GM12878 (cell line): ENCODE measurements around the gene GRIK4. TPM values are rescaled to one million over a fixed set of nuclear protein-coding genes. Genes with fewer than 3 reads are reported as not detected.

ENCODE experiments used
- ATAC-seq: fragments of 200-7000 bp; cut with Tn5 transposase; 3 replicates; pipeline ENCODE4 v1.9.1; 2020; ENCODE audit warnings: mild to moderate bottlenecking, moderate library complexity
- BruUV-seq: library from RNA; stranded (reverse); fragments of 400-500 nt; replicated peaks from 2 replicates; lab custom pipeline; 2021; lab: Mats Ljungman, UMichigan
- CTCF ChIA-PET: fragments of 300-600 bp; sonication (Branson Sonifier 250); formaldehyde crosslinking; extraction: SDS; loops from one replicate; lab custom pipeline; 2021; ENCODE audit warnings: inconsistent platforms; lab: Yijun Ruan, JAX
- POLR2A ChIA-PET: fragments of 350-600 bp; formaldehyde crosslinking; extraction: SDS; loops from one replicate; lab custom pipeline; 2021; ENCODE audit warnings: inconsistent platforms; lab: Charles Lee
- RAD21 ChIA-PET: fragments of 300-600 bp; sonication (Branson Sonifier 250); formaldehyde crosslinking; loops from one replicate; lab custom pipeline; 2023; ENCODE audit warnings: antibody characterized with exemption; ENCODE audit not compliant: unreplicated experiment; lab: Charles Lee
- SMC1A ChIA-PET: fragments of 300-600 bp; sonication (Branson Sonifier 250); formaldehyde crosslinking; loops from one replicate; lab custom pipeline; 2023; ENCODE audit not compliant: unreplicated experiment, uncharacterized antibody; lab: Charles Lee
- DNase-seq: peaks from one replicate; pipeline ENCODE4 v3.0.0-alpha.2; 2011; ENCODE audit warnings: low read depth, low spot score
- FAIRE-seq: peaks from 3 replicates; lab custom pipeline; 2011; peaks lifted over from hg19 to GRCh38; lab: Jason Lieb, UNC
- H2AFZ ChIP-seq: 2 replicates; pipeline ENCODE4 v1.6.0; 2011; ENCODE audit warnings: low read depth, low read length, control low read depth; ENCODE audit not compliant: control insufficient read depth
- H3K27ac ChIP-seq: 2 replicates; pipeline ENCODE4 v1.5.1; 2011; ENCODE audit warnings: control low read depth; ENCODE audit not compliant: control insufficient read depth, insufficient read depth
- H3K27me3 ChIP-seq, 2 experiments: replicated peaks in 1 of 2; 2 replicates each; pipeline versions ENCODE4 v1.6.0 to v1.6.1; 2011; ENCODE audit warnings: low read length in 1 of 2; ENCODE audit not compliant: control insufficient read depth in 2 of 2, insufficient read depth in 2 of 2
- H3K36me3 ChIP-seq, 2 experiments: 2 replicates each; pipeline ENCODE4 v1.5.1; 2011; ENCODE audit warnings: low read length in 1 of 2; ENCODE audit not compliant: control insufficient read depth in 2 of 2, insufficient read depth in 2 of 2
- H3K4me1 ChIP-seq: 2 replicates; pipeline ENCODE4 v1.6.1; 2011; ENCODE audit warnings: mild to moderate bottlenecking, low read length, moderate library complexity, mixed read lengths; ENCODE audit not compliant: control insufficient read depth, insufficient read depth
- H3K4me2 ChIP-seq: 2 replicates; pipeline ENCODE4 v1.6.0; 2011; ENCODE audit warnings: control low read depth; ENCODE audit not compliant: control insufficient read depth, insufficient read depth
- H3K4me3 ChIP-seq: fragments of 200-600 bp; sonication (generic); 2 replicates; pipeline ENCODE4 v1.5.1; 2016
- H3K79me2 ChIP-seq: 2 replicates; pipeline ENCODE4 v1.6.0; 2011; ENCODE audit warnings: low read length; ENCODE audit not compliant: control insufficient read depth, insufficient read depth
- H3K9ac ChIP-seq: 2 replicates; pipeline ENCODE4 v1.8.0; 2011; ENCODE audit warnings: low read length, control low read depth, mixed read lengths; ENCODE audit not compliant: control insufficient read depth, insufficient read depth
- H3K9me3 ChIP-seq: replicated peaks from 3 replicates; pipeline ENCODE4 v1.5.1; 2011; ENCODE audit warnings: mild to moderate bottlenecking, low read length; ENCODE audit not compliant: control insufficient read depth, insufficient read depth
- H4K20me1 ChIP-seq: 2 replicates; pipeline ENCODE4 v1.6.0; 2011; ENCODE audit not compliant: control insufficient read depth, insufficient read depth
- CBX3 ChIP-seq: fragments of 200-600 bp; sonication (generic); IDR thresholded peaks from 2 replicates; pipeline ENCODE4 v1.6.1; 2016; ENCODE audit warnings: low read depth, borderline replicate concordance
- CHD2 ChIP-seq: IDR thresholded peaks from 2 replicates; pipeline ENCODE4 v1.6.1; 2011; ENCODE audit warnings: low read depth, low read length, improper control_type of control experiment, borderline replicate concordance
- E2F8 ChIP-seq: fragments of 450-650 bp; IDR thresholded peaks from 2 replicates; pipeline ENCODE4 v1.6.1; 2018; ENCODE audit warnings: mild to moderate bottlenecking, low read depth, moderate library complexity; ENCODE audit not compliant: partially characterized antibody
- HDAC2 ChIP-seq: fragments of 200-600 bp; sonication (generic); IDR thresholded peaks from 2 replicates; pipeline ENCODE4 v1.6.1; 2017
- NBN ChIP-seq: fragments of 450-650 bp; IDR thresholded peaks from 2 replicates; pipeline ENCODE4 v1.6.1; 2016
- NFYA ChIP-seq: IDR thresholded peaks from 2 replicates; pipeline ENCODE4 v1.6.1; 2011; ENCODE audit warnings: low read depth, mild to moderate bottlenecking, low read length, improper control_type of control experiment, borderline replicate concordance
- POLR2A ChIP-seq: IDR thresholded peaks from 2 replicates; pipeline ENCODE4 v1.6.1; 2011; ENCODE audit warnings: low read depth, mild to moderate bottlenecking, low read length
- RUNX3 ChIP-seq: IDR thresholded peaks from 2 replicates; pipeline ENCODE4 v1.6.1; 2012; ENCODE audit warnings: low read length, inconsistent platforms
- SKIL ChIP-seq: fragments of 450-650 bp; IDR thresholded peaks from 2 replicates; pipeline ENCODE4 v1.6.1; 2017; ENCODE audit warnings: mild to moderate bottlenecking, low read depth, inconsistent platforms; ENCODE audit not compliant: poor library complexity, severe bottlenecking
- STAT3 ChIP-seq: IDR thresholded peaks from 2 replicates; pipeline ENCODE4 v1.6.1; 2011; ENCODE audit warnings: low read depth, low read length, improper control_type of control experiment
- YY1 ChIP-seq: IDR thresholded peaks from 2 replicates; pipeline ENCODE4 v1.6.1; 2011; ENCODE audit warnings: low read depth, mild to moderate bottlenecking, low read length
- ZNF384 ChIP-seq: IDR thresholded peaks from 2 replicates; pipeline ENCODE4 v1.6.1; 2012; ENCODE audit warnings: low read depth, mild to moderate bottlenecking, low read length, improper control_type of control experiment, borderline replicate concordance
- ZSCAN29 ChIP-seq: fragments of 450-650 bp; IDR thresholded peaks from 2 replicates; pipeline ENCODE4 v1.6.1; 2017; ENCODE audit warnings: mild to moderate bottlenecking, moderate library complexity
- WGBS: methylation state at CpG from one replicate; pipeline ENCODE4 v1.1.6; 2016; ENCODE audit warnings: low lambda C conversion rate; ENCODE audit not compliant: insufficient replicate concordance, insufficient coverage; ENCODE audit errors: missing lambda C conversion rate; 5-methylcytosine and 5-hydroxymethylcytosine counted together
- in situ Hi-C: fragments of 300-500 bp; cut with MboI; formaldehyde crosslinking; loops from 9 replicates; pipeline ENCODE4 v1.14.3; 2018; ENCODE audit warnings: mixed read lengths
- intact Hi-C: fragments of 100-400 bp; cut with micrococcal nuclease; formaldehyde crosslinking; loops from one replicate; pipeline ENCODE4 v1.14.2; 2022; ENCODE audit not compliant: unreplicated experiment
- polyA plus RNA-seq, 11 experiments: library from polyadenylated mRNA; depleted of rRNA in 4 of 11; unstranded in 6 of 11; stranded (reverse) in 5 of 11; fragments of >200 nt; fragmentation: Nextera tagmentation in 4 of 11; fragmentation: Illumina TruSeq in 1 of 11; extraction: Ambion mirVana in 4 of 11; extraction: Trizol in 1 of 11; gene quantifications; 1 replicate in 1 of 11; 2 replicates in 10 of 11; pipeline versions ENCODE4 v1.2.1 to v1.2.3, GENCODE V29; 2011 to 2016; ENCODE audit warnings: inconsistent platforms in 2 of 11, missing spikeins in 2 of 11, low read depth in 1 of 11
- total RNA-seq, 4 experiments: library from RNA; depleted of rRNA in 3 of 4; stranded (reverse); fragments of >200 nt in 3 of 4; fragmentation: Illumina TruSeq in 1 of 4; extraction: Trizol in 1 of 4; gene quantifications; 2 replicates each; pipeline versions ENCODE4 v1.2.1 to v1.2.3, GENCODE V29; 2013 to 2021
- TF ChIP-seq, protein P1 (sequence below): IDR thresholded peaks from 2 replicates; pipeline ENCODE4 v1.6.1; 2012; ENCODE audit warnings: low read length, inconsistent platforms

GRIK4 gene
- total and polyA plus RNA-seq, 10 of the 15 experiments (the other 5 are each of a cell fraction or from before 2014, with no cell fraction given), result 0.33 to 3.6 (median 0.72) TPM

DNA sequence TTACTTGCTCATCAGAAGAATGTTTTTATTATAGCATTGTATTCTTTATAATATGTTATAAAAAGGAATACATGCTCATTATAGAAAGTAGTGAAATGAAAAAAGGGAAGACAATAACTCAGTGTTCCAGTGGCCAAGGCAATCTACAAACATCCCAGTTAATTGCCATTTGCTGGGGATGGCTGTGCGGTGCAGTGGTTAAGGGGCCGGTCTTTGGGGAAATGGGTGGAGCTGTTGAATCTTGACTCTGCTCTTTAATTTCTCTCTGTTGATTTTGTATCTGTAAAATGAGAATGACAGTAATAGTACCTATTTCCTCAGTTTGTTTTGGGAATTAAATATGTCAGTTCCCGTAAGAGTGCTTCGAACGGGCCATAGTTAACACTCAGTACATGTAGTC is 299.7 kb downstream of the GRIK4 start:
- in situ Hi-C loops, result no loop called here
- no peaks in the 10 kb centered on the region for H3K9me3 ChIP-seq
- H3K4me1 ChIP-seq, result no peaks in the 10 kb centered on the region
- ChIA-PET POLR2A (no interaction called here), CTCF (interaction anchor here (1.1 kb wide), 1 partner anchor 10 kb away, joined by 5 read pairs; no protein-coding TSS in a partner anchor), SMC1A (no interaction called here), RAD21 (no interaction called here)
- no peak for DNase-seq
- H3K79me2 ChIP-seq, result no peaks in the 10 kb centered on the region
- BruUV-seq, result no TSS peak
- 78% methylated on average over 5 of the region's 5 CpGs for WGBS
- TF ChIP-seq SKIL (no peak), YY1 (no peak), ZNF384 (no peak), CHD2 (no peak), NBN (no peak), POLR2A (no peak), E2F8 (no peak), RUNX3 (no peak), STAT3 (no peak), HDAC2 (no peak), NFYA (no peak), ZSCAN29 (no peak), CBX3 (no peak)
- TF ChIP-seq, protein P1, sequence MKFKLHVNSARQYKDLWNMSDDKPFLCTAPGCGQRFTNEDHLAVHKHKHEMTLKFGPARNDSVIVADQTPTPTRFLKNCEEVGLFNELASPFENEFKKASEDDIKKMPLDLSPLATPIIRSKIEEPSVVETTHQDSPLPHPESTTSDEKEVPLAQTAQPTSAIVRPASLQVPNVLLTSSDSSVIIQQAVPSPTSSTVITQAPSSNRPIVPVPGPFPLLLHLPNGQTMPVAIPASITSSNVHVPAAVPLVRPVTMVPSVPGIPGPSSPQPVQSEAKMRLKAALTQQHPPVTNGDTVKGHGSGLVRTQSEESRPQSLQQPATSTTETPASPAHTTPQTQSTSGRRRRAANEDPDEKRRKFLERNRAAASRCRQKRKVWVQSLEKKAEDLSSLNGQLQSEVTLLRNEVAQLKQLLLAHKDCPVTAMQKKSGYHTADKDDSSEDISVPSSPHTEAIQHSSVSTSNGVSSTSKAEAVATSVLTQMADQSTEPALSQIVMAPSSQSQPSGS, result no peak
- no peak for ATAC-seq
- H3K4me2 ChIP-seq, result no peak overlapping the region
- H3K4me3 ChIP-seq, result no peak overlapping the region
- no peak for FAIRE-seq
- intact Hi-C loops, result no loop called here
- no peak overlapping the region for H3K9ac ChIP-seq
- H3K36me3 ChIP-seq, result no peaks in the 10 kb centered on the region; a peak in 2 of 4 replicates
- no peak overlapping the region for H3K27ac ChIP-seq
- H3K27me3 ChIP-seq, result no peaks in the 10 kb centered on the region
- H4K20me1 ChIP-seq, result no peaks in the 10 kb centered on the region
- no peak overlapping the region for H2AFZ ChIP-seq
